HepG2 (cell line): ENCODE results near the gene GPER1. TPM values are rescaled to one million over a fixed set of nuclear protein-coding genes. Genes with fewer than 3 reads are reported as not detected.
A peak's percentile ranks its signal among the peaks of the same experiment; 100 is the strongest.

Source experiments
- ATAC-seq: fragments of 200-7000 bp; cut with Tn5 transposase; 3 replicates; pipeline ENCODE4 v1.9.1; 2020; ENCODE audit warnings: mild to moderate bottlenecking, moderate library complexity
- BruUV-seq: library from RNA; stranded (reverse); fragments of 400-500 nt; replicated peaks from 2 replicates; lab custom pipeline; 2021; lab: Mats Ljungman, UMichigan
- CTCF ChIA-PET: fragments of 300-600 bp; formaldehyde crosslinking; extraction: SDS; loops from one replicate; lab custom pipeline; 2021; ENCODE audit warnings: low total read pairs, inconsistent platforms, low intra/inter-chr PET ratio; lab: Yijun Ruan, JAX
- POLR2A ChIA-PET: fragments of 350-600 bp; sonication (Branson Sonifier 250); formaldehyde crosslinking; loops from one replicate; lab custom pipeline; 2020; ENCODE audit warnings: antibody characterized with exemption, inconsistent platforms; lab: Yijun Ruan, JAX
- DNase-seq: peaks from one replicate; pipeline ENCODE4 v3.0.0-alpha.2; 2015; ENCODE audit warnings: low spot score
- FAIRE-seq: peaks from 3 replicates; lab custom pipeline; 2011; peaks lifted over from hg19 to GRCh38; lab: Jason Lieb, UNC
- H2AFZ ChIP-seq: one replicate; pipeline ENCODE4 v1.6.1; 2011; ENCODE audit warnings: low read length, inconsistent platforms
- H3K27ac ChIP-seq: fragments of 300-600 bp; 3 replicates; pipeline ENCODE4 v1.8.0; 2011; ENCODE audit warnings: mixed run types, mild to moderate bottlenecking, mixed read lengths, low read length, inconsistent platforms; ENCODE audit not compliant: insufficient read depth; ENCODE audit errors: extremely low read length
- H3K27me3 ChIP-seq, 2 experiments: fragments of 200-600 bp in 1 of 2; 2 replicates in 1 of 2; 3 replicates in 1 of 2; pipeline versions ENCODE4 v1.6.0 to v1.8.0; 2011; ENCODE audit warnings: low read length in 2 of 2, mild to moderate bottlenecking in 2 of 2, moderate library complexity in 2 of 2, inconsistent platforms in 1 of 2; ENCODE audit not compliant: insufficient read depth in 2 of 2, control insufficient read depth in 1 of 2
- H3K36me3 ChIP-seq, 2 experiments: fragments of 200-600 bp in 1 of 2; replicated peaks in 1 of 2; 2 replicates in 1 of 2; 3 replicates in 1 of 2; pipeline versions ENCODE4 v1.5.1 to v1.8.0; 2011; ENCODE audit warnings: low read length in 2 of 2, inconsistent platforms in 1 of 2; ENCODE audit not compliant: insufficient read depth in 2 of 2, control insufficient read depth in 1 of 2
- H3K4me1 ChIP-seq: 2 replicates; pipeline ENCODE4 v1.5.1; 2012; ENCODE audit warnings: low read length, inconsistent platforms; ENCODE audit not compliant: insufficient read depth
- H3K4me2 ChIP-seq: 2 replicates; pipeline ENCODE4 v1.6.0; 2011; ENCODE audit warnings: low read depth, low read length, inconsistent platforms
- H3K4me3 ChIP-seq, 3 experiments: fragments of 200-600 bp in 1 of 3; sonication (generic), shearing (Covaris generic) in 1 of 3; replicated peaks in 1 of 3; 2 replicates each; pipeline ENCODE4 v1.5.1; 2011 to 2016; ENCODE audit warnings: low read length in 3 of 3, inconsistent platforms in 2 of 3, low read depth in 2 of 3, mild to moderate bottlenecking in 2 of 3, control low read depth in 1 of 3, mixed read lengths in 1 of 3; ENCODE audit not compliant: insufficient read depth in 1 of 3
- H3K79me2 ChIP-seq: one replicate; pipeline ENCODE4 v1.6.1; 2011; ENCODE audit warnings: low read length, inconsistent platforms; ENCODE audit not compliant: insufficient read depth
- H3K9ac ChIP-seq: 2 replicates; pipeline ENCODE4 v1.6.0; 2011; ENCODE audit warnings: mild to moderate bottlenecking, low read depth, low read length, inconsistent platforms; ENCODE audit not compliant: insufficient read depth
- H3K9me3 ChIP-seq: 2 replicates; pipeline ENCODE4 v1.5.1; 2012; ENCODE audit warnings: mild to moderate bottlenecking, low read length
- H4K20me1 ChIP-seq: 2 replicates; pipeline ENCODE4 v1.6.0; 2011; ENCODE audit warnings: inconsistent platforms, mild to moderate bottlenecking, low read length, moderate library complexity; ENCODE audit not compliant: insufficient read depth
- CREB1 ChIP-seq, 2 experiments: fragments of 450-650 bp in 1 of 2; IDR thresholded peaks; 2 replicates each; pipeline ENCODE4 v1.6.1; 2016 to 2017; ENCODE audit warnings: control low read depth in 1 of 2, mild to moderate bottlenecking in 1 of 2, missing compliant biosample characterization in 1 of 2, missing genetic modification characterization in 1 of 2
- FIP1L1 ChIP-seq: fragments of 200-400 bp; formaldehyde crosslinking; IDR thresholded peaks from 2 replicates; pipeline ENCODE4 v1.6.1; 2018; ENCODE audit warnings: low read depth, mild to moderate bottlenecking, low read length, moderate library complexity, borderline replicate concordance; ENCODE audit not compliant: insufficient read depth
- HMG20B ChIP-seq: conservative IDR thresholded peaks from 2 replicates; pipeline ENCODE4 v1.6.1; 2016; ENCODE audit warnings: missing genetic modification reagents, missing compliant biosample characterization
- KLF11 ChIP-seq: IDR thresholded peaks from 2 replicates; pipeline ENCODE4 v1.6.1; 2016; ENCODE audit warnings: missing compliant biosample characterization
- MED1 ChIP-seq: sonication (generic); formaldehyde crosslinking; IDR thresholded peaks from 2 replicates; pipeline ENCODE4 v1.4.0; 2020; ENCODE audit warnings: missing genetic modification reagents
- PBX3 ChIP-seq: sonication (generic); formaldehyde crosslinking; IDR thresholded peaks from 2 replicates; pipeline ENCODE4 v1.8.1; 2023; ENCODE audit warnings: missing genetic modification reagents, inconsistent platforms, borderline replicate concordance
- RAD21 ChIP-seq: fragments of 450-650 bp; formaldehyde crosslinking; IDR thresholded peaks from 2 replicates; pipeline ENCODE4 v1.5.0; 2020; ENCODE audit warnings: mild to moderate bottlenecking
- SP1 ChIP-seq, 2 experiments: fragments of 450-650 bp in 1 of 2; sonication (generic) in 1 of 2; formaldehyde crosslinking in 1 of 2; IDR thresholded peaks; 2 replicates each; pipeline versions ENCODE4 v1.4.0 to v1.6.1; 2016 to 2020; ENCODE audit warnings: missing genetic modification reagents in 1 of 2
- STAG1 ChIP-seq: sonication (generic); formaldehyde crosslinking; IDR thresholded peaks from 2 replicates; pipeline ENCODE4 v1.4.0; 2020; ENCODE audit warnings: missing genetic modification reagents
- STAT5B ChIP-seq: sonication (generic); formaldehyde crosslinking; IDR thresholded peaks from 2 replicates; pipeline ENCODE4 v1.4.0; 2020; ENCODE audit warnings: missing genetic modification reagents
- ZNF296 ChIP-seq: sonication (generic); formaldehyde crosslinking; conservative IDR thresholded peaks from 2 replicates; pipeline ENCODE4 v1.5.0; 2020; ENCODE audit warnings: mild to moderate bottlenecking, missing genetic modification reagents
- ZNF607 ChIP-seq: sonication (generic); formaldehyde crosslinking; IDR thresholded peaks from 2 replicates; pipeline ENCODE4 v1.5.1; 2020; ENCODE audit warnings: missing genetic modification reagents, mild to moderate bottlenecking, borderline replicate concordance
- WGBS: methylation state at CpG from one replicate; pipeline ENCODE4 v1.1.6; 2017; ENCODE audit warnings: low lambda C conversion rate; 5-methylcytosine and 5-hydroxymethylcytosine counted together
- in situ Hi-C: cut with HindIII; loops from 2 replicates; pipeline ENCODE4 v1.10.0; 2017; ENCODE audit warnings: low pct_unique_long_range_greater_than_20kb; ENCODE audit not compliant: extremely low pct_ligation_motif_present
- intact Hi-C: fragments of 100-400 bp; cut with micrococcal nuclease; formaldehyde crosslinking; loops from one replicate; pipeline ENCODE4 v1.10.0; 2022; ENCODE audit not compliant: unreplicated experiment
- polyA plus RNA-seq, 8 experiments: library from polyadenylated mRNA; depleted of rRNA in 3 of 8; stranded (reverse) in 7 of 8; unstranded in 1 of 8; fragments of >200 nt; fragmentation: Illumina TruSeq in 4 of 8; extraction: Trizol in 4 of 8; gene quantifications; 2 replicates each; pipeline versions ENCODE4 v1.2.1 to v1.2.3, GENCODE V29; 2011 to 2016; ENCODE audit warnings: low read depth in 4 of 8, missing spikeins in 1 of 8, mixed read lengths in 1 of 8; ENCODE audit not compliant: insufficient read depth in 1 of 8
- total RNA-seq, 5 experiments: library from RNA; depleted of rRNA; stranded (reverse); fragments of >200 nt; fragmentation: Illumina TruSeq; extraction: Trizol; gene quantifications; 2 replicates each; pipeline ENCODE4 v1.2.3, GENCODE V29; 2016; ENCODE audit warnings: low read depth in 1 of 5
- TF ChIP-seq, protein P1 (sequence below): sonication (generic); formaldehyde crosslinking; IDR thresholded peaks from 2 replicates; pipeline ENCODE4 v1.9.0; 2022; ENCODE audit warnings: missing genetic modification reagents, mild to moderate bottlenecking, borderline replicate concordance
- TF ChIP-seq, protein P2 (sequence below): sonication (generic); formaldehyde crosslinking; IDR thresholded peaks from 2 replicates; pipeline ENCODE4 v1.4.0; 2020; ENCODE audit warnings: mild to moderate bottlenecking, missing genetic modification reagents

GPER1 gene
- total and polyA plus RNA-seq, 2 of the 13 experiments (the other 11 are each of a cell fraction or from before 2014, with no cell fraction given), result 12.7 to 19.7 TPM

DNA sequence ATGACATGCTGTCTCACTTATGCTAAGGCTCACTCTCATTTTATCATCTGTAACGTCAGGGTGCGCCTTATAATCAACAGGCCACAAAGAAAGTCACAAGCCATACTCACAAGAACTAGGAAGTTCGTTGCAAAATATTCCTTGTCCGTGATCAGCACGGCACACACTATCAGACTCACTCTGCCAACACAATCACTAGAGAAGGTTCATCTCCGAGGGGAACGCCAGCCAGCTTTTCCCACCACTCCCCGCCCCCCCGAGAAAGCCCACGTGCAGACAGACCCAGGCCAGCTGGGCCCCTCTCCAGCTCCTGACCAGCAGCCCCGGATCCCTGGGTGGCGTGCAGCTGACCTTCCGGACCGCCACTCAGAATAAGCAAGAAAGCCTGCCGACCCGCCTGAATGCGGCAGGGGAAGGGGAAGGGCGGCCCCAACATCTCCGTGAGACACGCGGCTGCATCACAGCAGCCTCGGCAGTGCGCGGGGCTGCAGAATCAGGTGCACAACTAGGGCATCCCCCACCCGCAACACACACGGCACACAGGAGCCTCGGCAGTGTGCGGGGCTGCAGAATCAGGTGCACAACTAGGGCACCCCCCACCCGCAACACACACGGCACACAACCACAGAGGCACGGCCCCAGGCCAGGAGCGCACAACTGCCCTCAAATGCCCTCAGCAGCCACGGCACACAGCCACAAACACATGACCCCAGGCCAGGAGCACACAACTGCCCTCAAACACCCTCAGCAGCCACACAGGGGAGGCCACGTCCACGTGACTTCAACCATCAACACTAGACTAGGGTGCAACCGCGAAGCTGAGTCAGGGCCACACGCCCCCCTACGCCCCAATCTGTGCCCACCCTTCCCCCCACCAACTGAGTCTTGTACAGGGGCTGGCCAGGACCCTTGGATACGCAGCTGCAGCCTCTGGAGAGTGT, 46.1 kb upstream of the GPER1 start (continued):
- TF ChIP-seq ZNF607 (CRISPR knock-in tag) (no peak), SP1 (IDR thresholded peaks at IDR 0.05) (no peak), SP1 (CRISPR knock-in tag; IDR thresholded peaks at IDR 0.05) (no peak)

DNA sequence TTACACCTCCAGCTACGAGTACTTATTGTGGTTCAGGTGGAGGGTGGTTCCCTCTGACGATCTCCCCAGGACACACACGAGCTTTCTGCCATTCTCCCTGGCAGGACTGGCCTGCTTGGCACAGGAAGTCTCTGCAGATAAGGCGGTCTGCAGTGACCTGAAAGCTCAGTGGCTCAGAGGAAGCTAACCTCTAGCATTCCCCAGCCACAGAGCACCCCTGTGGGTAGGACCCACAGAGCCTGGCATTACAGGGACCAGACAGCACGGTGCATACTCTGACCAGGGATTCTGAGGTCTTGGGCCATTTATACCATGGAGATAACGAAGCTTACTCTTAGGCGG, 45.5 kb upstream of the GPER1 start:
- Histone ChIP-seq H4K20me1 (no peaks in the 10 kb centered on the region), H3K9ac (no peak overlapping the region), H3K4me1 (peaks cover 62% of the 10 kb centered on the region), H3K27ac (peak overlapping the region; percentile 17), H3K4me2 (no peak overlapping the region), H2AFZ (no peak overlapping the region), H3K9me3 (no peaks in the 10 kb centered on the region), H3K27me3 (no peaks in the 10 kb centered on the region; a peak in 2 of 5 replicates), H3K4me3 (no peak overlapping the region), H3K36me3 (peaks cover 0 to 1% of the 10 kb centered on the region in 2 experiments; a peak in 1 of 5 replicates), H3K79me2 (peaks cover 20% of the 10 kb centered on the region)
- no TSS peak for BruUV-seq
- no peak for DNase-seq
- FAIRE-seq, result no peak
- POLR2A ChIA-PET, result no interaction called here
- no peak for ATAC-seq
- in situ Hi-C loops, result no loop called here
- 100% methylated on average over 1 of the region's 7 CpGs for WGBS
- intact Hi-C loops, result no loop called here
- CTCF ChIA-PET, result no interaction called here
- TF ChIP-seq RAD21 (CRISPR knock-in tag) (no peak), CREB1 (IDR thresholded peaks at IDR 0.05) (no peak), CREB1 (CRISPR knock-in tag; IDR thresholded peaks at IDR 0.05) (no peak), MED1 (CRISPR knock-in tag) (no peak), STAT5B (CRISPR knock-in tag) (no peak), HMG20B (no peak), PBX3 (CRISPR knock-in tag) (no peak), ZNF607 (CRISPR knock-in tag) (no peak), FIP1L1 (no peak), ZNF296 (CRISPR knock-in tag) (no peak), STAG1 (CRISPR knock-in tag) (no peak), KLF11 (CRISPR knock-in tag) (no peak)
- TF ChIP-seq, protein P1, sequence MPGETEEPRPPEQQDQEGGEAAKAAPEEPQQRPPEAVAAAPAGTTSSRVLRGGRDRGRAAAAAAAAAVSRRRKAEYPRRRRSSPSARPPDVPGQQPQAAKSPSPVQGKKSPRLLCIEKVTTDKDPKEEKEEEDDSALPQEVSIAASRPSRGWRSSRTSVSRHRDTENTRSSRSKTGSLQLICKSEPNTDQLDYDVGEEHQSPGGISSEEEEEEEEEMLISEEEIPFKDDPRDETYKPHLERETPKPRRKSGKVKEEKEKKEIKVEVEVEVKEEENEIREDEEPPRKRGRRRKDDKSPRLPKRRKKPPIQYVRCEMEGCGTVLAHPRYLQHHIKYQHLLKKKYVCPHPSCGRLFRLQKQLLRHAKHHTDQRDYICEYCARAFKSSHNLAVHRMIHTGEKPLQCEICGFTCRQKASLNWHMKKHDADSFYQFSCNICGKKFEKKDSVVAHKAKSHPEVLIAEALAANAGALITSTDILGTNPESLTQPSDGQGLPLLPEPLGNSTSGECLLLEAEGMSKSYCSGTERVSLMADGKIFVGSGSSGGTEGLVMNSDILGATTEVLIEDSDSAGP, result no peak
- TF ChIP-seq, protein P2, sequence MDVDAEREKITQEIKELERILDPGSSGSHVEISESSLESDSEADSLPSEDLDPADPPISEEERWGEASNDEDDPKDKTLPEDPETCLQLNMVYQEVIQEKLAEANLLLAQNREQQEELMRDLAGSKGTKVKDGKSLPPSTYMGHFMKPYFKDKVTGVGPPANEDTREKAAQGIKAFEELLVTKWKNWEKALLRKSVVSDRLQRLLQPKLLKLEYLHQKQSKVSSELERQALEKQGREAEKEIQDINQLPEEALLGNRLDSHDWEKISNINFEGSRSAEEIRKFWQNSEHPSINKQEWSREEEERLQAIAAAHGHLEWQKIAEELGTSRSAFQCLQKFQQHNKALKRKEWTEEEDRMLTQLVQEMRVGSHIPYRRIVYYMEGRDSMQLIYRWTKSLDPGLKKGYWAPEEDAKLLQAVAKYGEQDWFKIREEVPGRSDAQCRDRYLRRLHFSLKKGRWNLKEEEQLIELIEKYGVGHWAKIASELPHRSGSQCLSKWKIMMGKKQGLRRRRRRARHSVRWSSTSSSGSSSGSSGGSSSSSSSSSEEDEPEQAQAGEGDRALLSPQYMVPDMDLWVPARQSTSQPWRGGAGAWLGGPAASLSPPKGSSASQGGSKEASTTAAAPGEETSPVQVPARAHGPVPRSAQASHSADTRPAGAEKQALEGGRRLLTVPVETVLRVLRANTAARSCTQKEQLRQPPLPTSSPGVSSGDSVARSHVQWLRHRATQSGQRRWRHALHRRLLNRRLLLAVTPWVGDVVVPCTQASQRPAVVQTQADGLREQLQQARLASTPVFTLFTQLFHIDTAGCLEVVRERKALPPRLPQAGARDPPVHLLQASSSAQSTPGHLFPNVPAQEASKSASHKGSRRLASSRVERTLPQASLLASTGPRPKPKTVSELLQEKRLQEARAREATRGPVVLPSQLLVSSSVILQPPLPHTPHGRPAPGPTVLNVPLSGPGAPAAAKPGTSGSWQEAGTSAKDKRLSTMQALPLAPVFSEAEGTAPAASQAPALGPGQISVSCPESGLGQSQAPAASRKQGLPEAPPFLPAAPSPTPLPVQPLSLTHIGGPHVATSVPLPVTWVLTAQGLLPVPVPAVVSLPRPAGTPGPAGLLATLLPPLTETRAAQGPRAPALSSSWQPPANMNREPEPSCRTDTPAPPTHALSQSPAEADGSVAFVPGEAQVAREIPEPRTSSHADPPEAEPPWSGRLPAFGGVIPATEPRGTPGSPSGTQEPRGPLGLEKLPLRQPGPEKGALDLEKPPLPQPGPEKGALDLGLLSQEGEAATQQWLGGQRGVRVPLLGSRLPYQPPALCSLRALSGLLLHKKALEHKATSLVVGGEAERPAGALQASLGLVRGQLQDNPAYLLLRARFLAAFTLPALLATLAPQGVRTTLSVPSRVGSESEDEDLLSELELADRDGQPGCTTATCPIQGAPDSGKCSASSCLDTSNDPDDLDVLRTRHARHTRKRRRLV (CRISPR knock-in tag), result no peak
